Mesendoderm (in vitro differentiated cells): Measurements from ENCODE around the gene EEF1AKMT4. TPM values are rescaled to one million over a fixed set of nuclear protein-coding genes. Genes with fewer than 3 reads are reported as not detected.

Experiments used
- DNase-seq: peaks from one replicate; pipeline ENCODE4 v3.0.0; 2013
- H2AK5ac ChIP-seq: 2 replicates; pipeline ENCODE4 v1.6.1; 2013; ENCODE audit warnings: low read length, inconsistent platforms
- H2BK120ac ChIP-seq: 2 replicates; pipeline ENCODE4 v1.6.1; 2013; ENCODE audit warnings: low read depth, mild to moderate bottlenecking, low read length, moderate library complexity, mixed read lengths
- H2BK15ac ChIP-seq: replicated peaks from 2 replicates; pipeline ENCODE4 v1.6.1; 2013; ENCODE audit warnings: low read depth, mild to moderate bottlenecking, moderate library complexity
- H2BK5ac ChIP-seq: 2 replicates; pipeline ENCODE4 v1.6.1; 2013; ENCODE audit warnings: low read length, inconsistent platforms
- H3K18ac ChIP-seq: 2 replicates; pipeline ENCODE4 v1.6.1; 2013; ENCODE audit warnings: mild to moderate bottlenecking, low read length, mixed read lengths
- H3K23ac ChIP-seq: one replicate; pipeline ENCODE4 v1.6.1; 2013; ENCODE audit warnings: low read length
- H3K27ac ChIP-seq: 2 replicates; pipeline ENCODE4 v1.5.1; 2013; ENCODE audit warnings: low read depth, mild to moderate bottlenecking, inconsistent platforms, low read length, moderate library complexity
- H3K27me3 ChIP-seq: 2 replicates; pipeline ENCODE4 v1.6.1; 2013; ENCODE audit warnings: low read length, control low read depth, mild to moderate bottlenecking, inconsistent platforms; ENCODE audit not compliant: insufficient read depth, poor library complexity
- H3K36me3 ChIP-seq: 2 replicates; pipeline ENCODE4 v1.6.1; 2013; ENCODE audit warnings: low read length, inconsistent platforms; ENCODE audit not compliant: control insufficient read depth, insufficient read depth
- H3K4ac ChIP-seq: one replicate; pipeline ENCODE4 v1.6.1; 2013; ENCODE audit warnings: low read depth, mild to moderate bottlenecking, low read length, moderate library complexity
- H3K4me1 ChIP-seq: 2 replicates; pipeline ENCODE4 v1.6.1; 2013; ENCODE audit warnings: low read depth, low read length, inconsistent platforms; ENCODE audit not compliant: control insufficient read depth
- H3K4me2 ChIP-seq: 2 replicates; pipeline ENCODE4 v1.6.1; 2013; ENCODE audit warnings: low read length
- H3K4me3 ChIP-seq: 2 replicates; pipeline ENCODE4 v1.5.1; 2013; ENCODE audit warnings: mild to moderate bottlenecking, low read length
- H3K56ac ChIP-seq: one replicate; pipeline ENCODE4 v1.6.1; 2013; ENCODE audit warnings: low read length
- H3K79me1 ChIP-seq: 2 replicates; pipeline ENCODE4 v1.6.1; 2013; ENCODE audit warnings: low read length, inconsistent platforms
- H3K79me2 ChIP-seq: 2 replicates; pipeline ENCODE4 v1.6.1; 2013; ENCODE audit warnings: mild to moderate bottlenecking, low read length; ENCODE audit not compliant: control insufficient read depth, insufficient read depth
- H3K9ac ChIP-seq: 2 replicates; pipeline ENCODE4 v1.6.1; 2013; ENCODE audit warnings: low read length, inconsistent platforms
- H4K5ac ChIP-seq: one replicate; pipeline ENCODE4 v1.6.1; 2013; ENCODE audit warnings: low read length
- H4K8ac ChIP-seq: one replicate; pipeline ENCODE4 v1.6.1; 2013; ENCODE audit warnings: low read depth, mild to moderate bottlenecking, control low read depth, low read length, moderate library complexity
- WGBS: extraction: QIAGEN DNeasy Blood & Tissue Kit; methylation state at CpG from one replicate; pipeline ENCODE4 v1.1.7; 2013; ENCODE audit warnings: low lambda C conversion rate, missing lambda C conversion rate; ENCODE audit not compliant: insufficient coverage; ENCODE audit errors: extremely low coverage; 5-methylcytosine and 5-hydroxymethylcytosine counted together
- polyA plus RNA-seq, 2 experiments: library from polyadenylated mRNA; stranded (reverse); fragments of 200-250 nt; gene quantifications; one replicate each; pipeline ENCODE4 v1.2.3, GENCODE V29; 2013

EEF1AKMT4 gene
- polyA plus RNA-seq (2013, experiment 1 of 2), result 9.7 TPM
- 9.8 TPM for polyA plus RNA-seq (2013, experiment 2 of 2)

DNA sequence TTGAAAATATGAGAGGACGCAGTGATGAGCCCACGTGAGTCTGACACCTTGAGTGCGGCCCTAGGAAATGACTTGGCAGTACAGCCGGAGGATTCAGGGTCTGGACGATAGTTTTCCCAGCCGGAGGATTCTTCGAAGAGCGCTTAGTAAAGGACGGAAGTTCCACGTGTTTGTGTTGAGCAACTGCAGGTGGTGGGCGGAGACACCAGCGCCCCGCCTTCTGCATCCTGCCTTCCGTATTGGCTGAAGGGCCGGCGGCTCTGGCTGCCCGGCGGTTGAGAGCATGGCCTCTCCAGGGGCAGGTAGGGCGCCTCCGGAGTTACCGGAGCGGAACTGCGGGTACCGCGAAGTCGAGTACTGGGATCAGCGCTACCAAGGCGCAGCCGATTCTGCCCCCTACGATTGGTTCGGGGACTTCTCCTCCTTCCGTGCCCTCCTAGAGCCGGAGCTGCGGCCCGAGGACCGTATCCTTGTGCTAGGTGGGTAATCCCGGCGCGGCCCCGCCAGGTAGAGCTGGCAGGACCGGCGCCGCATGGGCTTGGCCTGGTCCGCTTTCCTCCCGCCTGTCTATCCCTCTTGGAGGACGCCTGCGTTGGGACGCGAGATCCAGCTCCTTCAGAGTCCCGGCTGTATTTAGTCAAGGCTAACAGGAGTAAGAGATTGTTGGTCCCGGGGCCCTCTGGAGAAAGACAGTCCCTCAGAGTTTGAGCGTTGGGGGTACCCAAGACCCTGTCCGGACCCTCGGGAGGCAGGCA lies at the start of gene EEF1AKMT4:
TSS of gene EEF1AKMT4 (plus strand) at position 261 of the 755 bp plus-strand sequence. CDS start at position 284, 23 bp downstream.
- peaks cover 2% of the 10 kb centered on the region for H3K36me3 ChIP-seq
- DNase-seq, result peak; percentile 100
- H3K27me3 ChIP-seq, result no peaks in the 10 kb centered on the region
- H2BK15ac ChIP-seq, result no peak within 1 kb of the TSS
- no peaks in the 10 kb centered on the region for H3K4me1 ChIP-seq
- peak within 1 kb of the TSS; percentile 98 for H3K4me2 ChIP-seq
- H3K23ac ChIP-seq, result peak within 1 kb of the TSS; percentile 59
- peak within 1 kb of the TSS; percentile 96 for H2BK5ac ChIP-seq
- peak within 1 kb of the TSS; percentile 85 for H3K4me3 ChIP-seq
- no CpG with 5 or more reads among the region's 54 CpGs for WGBS
- H3K27ac ChIP-seq, result peak within 1 kb of the TSS; percentile 45
- peak within 1 kb of the TSS; percentile 67 for H4K8ac ChIP-seq
- H3K4ac ChIP-seq, result peak within 1 kb of the TSS; percentile 38
- peaks cover 2% of the 10 kb centered on the region for H3K79me1 ChIP-seq
- H2AK5ac ChIP-seq, result no peak within 1 kb of the TSS
- peak within 1 kb of the TSS; percentile 50 for H4K5ac ChIP-seq
- peak within 1 kb of the TSS; percentile 94 for H3K9ac ChIP-seq
- H3K18ac ChIP-seq, result peak within 1 kb of the TSS; percentile 64
- peaks cover 4% of the 10 kb centered on the region for H3K79me2 ChIP-seq
- no peak within 1 kb of the TSS for H2BK120ac ChIP-seq
- H3K56ac ChIP-seq, result peak within 1 kb of the TSS; percentile 98

GRCh38 chr3:184200825-184201224 lies 48.6 kb upstream of the EEF1AKMT4 start:
- no peaks in the 10 kb centered on the region for H3K36me3 ChIP-seq
- H3K23ac ChIP-seq, result no peak overlapping the region
- no peak overlapping the region for H2BK120ac ChIP-seq

GRCh38 chr3:184203526-184203925 lies 45.9 kb upstream of the EEF1AKMT4 start:
- no peak overlapping the region for H2BK15ac ChIP-seq
- H3K4ac ChIP-seq, result no peak overlapping the region
- H3K27me3 ChIP-seq, result no peaks in the 10 kb centered on the region
- no peak overlapping the region for H3K4me3 ChIP-seq
- H2AK5ac ChIP-seq, result no peak overlapping the region
- DNase-seq, result no peak
- no peak overlapping the region for H3K27ac ChIP-seq
- no peak overlapping the region for H3K23ac ChIP-seq
- no peak overlapping the region for H2BK120ac ChIP-seq
- no CpG with 5 or more reads among the region's 8 CpGs for WGBS
- no peak overlapping the region for H2BK5ac ChIP-seq
- no peak overlapping the region for H3K56ac ChIP-seq
- no peak overlapping the region for H3K18ac ChIP-seq
- H3K4me1 ChIP-seq, result no peaks in the 10 kb centered on the region
- no peak overlapping the region for H4K8ac ChIP-seq
- no peaks in the 10 kb centered on the region for H3K79me1 ChIP-seq
- H3K79me2 ChIP-seq, result no peaks in the 10 kb centered on the region
- no peak overlapping the region for H3K4me2 ChIP-seq
- no peak overlapping the region for H4K5ac ChIP-seq
- H3K36me3 ChIP-seq, result no peaks in the 10 kb centered on the region
- H3K9ac ChIP-seq, result no peak overlapping the region

More at GRCh38 chr3:184200825-184201224, 48.6 kb upstream of the EEF1AKMT4 start:
- H3K27me3 ChIP-seq, result no peaks in the 10 kb centered on the region
- H2BK15ac ChIP-seq, result no peak overlapping the region
- no peak overlapping the region for H2BK5ac ChIP-seq
- H2AK5ac ChIP-seq, result no peak overlapping the region
- H3K56ac ChIP-seq, result no peak overlapping the region
- H3K4me3 ChIP-seq, result no peak overlapping the region
- DNase-seq, result no peak
- no peaks in the 10 kb centered on the region for H3K79me2 ChIP-seq
- H3K4me1 ChIP-seq, result no peaks in the 10 kb centered on the region
- H3K27ac ChIP-seq, result no peak overlapping the region
- H3K79me1 ChIP-seq, result no peaks in the 10 kb centered on the region
- no peak overlapping the region for H3K4me2 ChIP-seq
- H3K9ac ChIP-seq, result no peak overlapping the region
- H4K5ac ChIP-seq, result no peak overlapping the region
- H3K18ac ChIP-seq, result no peak overlapping the region
- H3K4ac ChIP-seq, result no peak overlapping the region
- H4K8ac ChIP-seq, result no peak overlapping the region

- Histone ChIP-seq H3K4me1 (no peaks in the 10 kb centered on the region), H3K79me2 (no peaks in the 10 kb centered on the region), H3K18ac (no peak overlapping the region), H2BK5ac (no peak overlapping the region), H4K5ac (no peak overlapping the region), H3K56ac (no peak overlapping the region), H3K4me3 (no peak overlapping the region), H3K79me1 (no peaks in the 10 kb centered on the region), H3K23ac (no peak overlapping the region), H3K4ac (no peak overlapping the region), H4K8ac (no peak overlapping the region), H2BK120ac (no peak overlapping the region), H3K4me2 (no peak overlapping the region), H3K36me3 (no peaks in the 10 kb centered on the region), H3K27me3 (no peaks in the 10 kb centered on the region), H3K9ac (no peak overlapping the region), H2BK15ac (no peak overlapping the region), H3K27ac (no peak overlapping the region), H2AK5ac (no peak overlapping the region)
- WGBS, result no CpG with 5 or more reads among the region's 11 CpGs
- DNase-seq, result no peak
These were observed 40.1 kb upstream of the EEF1AKMT4 start for GRCh38 chr3:184209146-184209923.

GRCh38 chr3:184211297-184211696 lies 38.2 kb upstream of the EEF1AKMT4 start:
- no peaks in the 10 kb centered on the region for H3K79me1 ChIP-seq
- no peak overlapping the region for H4K8ac ChIP-seq
- DNase-seq, result no peak
- H3K4ac ChIP-seq, result no peak overlapping the region
- H3K27ac ChIP-seq, result no peak overlapping the region
- no CpG with 5 or more reads among the region's 5 CpGs for WGBS
- H4K5ac ChIP-seq, result no peak overlapping the region
- no peaks in the 10 kb centered on the region for H3K36me3 ChIP-seq
- H3K9ac ChIP-seq, result no peak overlapping the region
- no peaks in the 10 kb centered on the region for H3K79me2 ChIP-seq
- H2BK5ac ChIP-seq, result no peak overlapping the region
- no peak overlapping the region for H3K4me2 ChIP-seq
- H3K56ac ChIP-seq, result no peak overlapping the region
- no peak overlapping the region for H2BK15ac ChIP-seq
- H3K18ac ChIP-seq, result no peak overlapping the region
- H3K4me3 ChIP-seq, result no peak overlapping the region
- H3K4me1 ChIP-seq, result no peaks in the 10 kb centered on the region
- no peaks in the 10 kb centered on the region for H3K27me3 ChIP-seq
- no peak overlapping the region for H2AK5ac ChIP-seq
- H2BK120ac ChIP-seq, result no peak overlapping the region
- H3K23ac ChIP-seq, result no peak overlapping the region
